Pulmonary artery endothelial cell (primary cell): ENCODE data around the gene C14orf132. TPM values are rescaled to one million over a fixed set of nuclear protein-coding genes. Genes with fewer than 3 reads are reported as not detected.
"Not testable (repeated sequence)": the region's sequence is repeated elsewhere in the genome, so short reads cannot be mapped to it uniquely, and the experiment has no call there.

Source experiments
- DNase-seq: peaks from one replicate; pipeline ENCODE4 v3.0.0-alpha.2; 2011; ENCODE audit warnings: low read depth, low spot score
- total RNA-seq: library from RNA; depleted of rRNA; stranded (reverse); fragments of >200 nt; gene quantifications from 2 replicates; pipeline ENCODE4 v1.2.3, GENCODE V29; 2014

Gene C14orf132
- total RNA-seq, 1 donor from 2014 or later = 1.3 TPM

- no peak for DNase-seq
These were observed 20.5 kb downstream of the C14orf132 start for GRCh38 chr14:96059519-96060135.

- no peak for DNase-seq
These were observed 21.2 kb downstream of the C14orf132 start for GRCh38 chr14:96060186-96060933.

- no peak for DNase-seq
These were observed 22.8 kb downstream of the C14orf132 start for GRCh38 chr14:96062010-96062409.

- no peak for DNase-seq
These were observed 23.3 kb downstream of the C14orf132 start for GRCh38 chr14:96062506-96062905.

GRCh38 chr14:96064866-96065265, 25.7 kb downstream of the C14orf132 start:
- no peak for DNase-seq

- DNase-seq = no peak
These were observed 26.7 kb downstream of the C14orf132 start for GRCh38 chr14:96065661-96066459.

- no peak for DNase-seq
These were observed 27.8 kb downstream of the C14orf132 start for GRCh38 chr14:96066976-96067375.

GRCh38 chr14:96067985-96068930, 29.1 kb downstream of the C14orf132 start:
- no peak for DNase-seq

- no peak for DNase-seq
These were observed 30.3 kb downstream of the C14orf132 start for GRCh38 chr14:96069421-96069820.

- no peak for DNase-seq
These were observed 32.4 kb downstream of the C14orf132 start for GRCh38 chr14:96071561-96071960.

GRCh38 chr14:96072076-96072475, 32.9 kb downstream of the C14orf132 start:
- DNase-seq = no peak

GRCh38 chr14:96072746-96073145, 33.6 kb downstream of the C14orf132 start:
- no peak for DNase-seq

- DNase-seq = not testable (repeated sequence)
These were observed 34.3 kb downstream of the C14orf132 start for GRCh38 chr14:96073260-96074039.

GRCh38 chr14:96077983-96078624, 38.9 kb downstream of the C14orf132 start:
- no peak for DNase-seq

GRCh38 chr14:96078625-96079016, 39.5 kb downstream of the C14orf132 start:
- no peak for DNase-seq

GRCh38 chr14:96079066-96079465, 39.9 kb downstream of the C14orf132 start:
- no peak for DNase-seq

GRCh38 chr14:96080571-96080970, 41.4 kb downstream of the C14orf132 start:
- no peak for DNase-seq

GRCh38 chr14:96081224-96081623, 42.1 kb downstream of the C14orf132 start:
- DNase-seq = no peak

GRCh38 chr14:96081767-96082400, 42.7 kb downstream of the C14orf132 start:
- no peak for DNase-seq
